ENCODE data around the gene PGA4.
"Not testable (repeated sequence)": the region's sequence is repeated elsewhere in the genome, so short reads cannot be mapped to it uniquely, and the experiment has no call there.

Gene PGA4

GRCh38 chr11:61252332-61252731 lies 30.2 kb downstream of the PGA4 start:
- DNase-seq: not testable (repeated sequence)

GRCh38 chr11:61254403-61255025 lies 32.4 kb downstream of the PGA4 start:
- peak; percentile 10 for DNase-seq

- no peak for DNase-seq
Observed at GRCh38 chr11:61256710-61257482, 34.7 kb downstream of the PGA4 start.

- DNase-seq: no peak
Observed at GRCh38 chr11:61258546-61258945, 36.4 kb downstream of the PGA4 start.

- no peak for DNase-seq
Observed at GRCh38 chr11:61259363-61259762, 37.2 kb downstream of the PGA4 start.

GRCh38 chr11:61264371-61264770 lies 42.2 kb downstream of the PGA4 start:
- no peak for DNase-seq

GRCh38 chr11:61264795-61265194 lies 42.6 kb downstream of the PGA4 start:
- DNase-seq: no peak

GRCh38 chr11:61265357-61265756 lies 43.2 kb downstream of the PGA4 start:
- no peak for DNase-seq

GRCh38 chr11:61266602-61267001 lies 44.5 kb downstream of the PGA4 start:
- DNase-seq: no peak

GRCh38 chr11:61267437-61267841 lies 45.3 kb downstream of the PGA4 start:
- DNase-seq: no peak

- no peak for DNase-seq
Observed at GRCh38 chr11:61268588-61269250, 46.6 kb downstream of the PGA4 start.

- no peak for DNase-seq
Observed at GRCh38 chr11:61270354-61271076, 48.4 kb downstream of the PGA4 start.

- DNase-seq: no peak
Observed at GRCh38 chr11:61272731-61273130, 50.6 kb downstream of the PGA4 start.

- DNase-seq: no peak
Observed at GRCh38 chr11:61273178-61274078, 51.3 kb downstream of the PGA4 start.

GRCh38 chr11:61274084-61274483 lies 51.9 kb downstream of the PGA4 start:
- DNase-seq: no peak

GRCh38 chr11:61275191-61275590 lies 53.0 kb downstream of the PGA4 start:
- DNase-seq: no peak

GRCh38 chr11:61277186-61278000 lies 55.2 kb downstream of the PGA4 start:
- DNase-seq: no peak

- DNase-seq: no peak
Observed at GRCh38 chr11:61278001-61278470, 55.9 kb downstream of the PGA4 start.

- DNase-seq: no peak
Observed at GRCh38 chr11:61279934-61280659, 58.0 kb downstream of the PGA4 start.

- DNase-seq: no peak
Observed at GRCh38 chr11:61280883-61281580, 58.9 kb downstream of the PGA4 start.
